Activated CD8-positive, alpha-beta memory T cell treated with anti-CD3 and anti-CD28 coated beads for 1 hour (primary cell): Measurements from ENCODE around the gene DAPK3.
A peak's percentile ranks its signal among the peaks of the same experiment; 100 is the strongest.
"Not testable (repeated sequence)": the region's sequence is repeated elsewhere in the genome, so short reads cannot be mapped to it uniquely, and the experiment has no call there.

ENCODE experiments used
- DNase-seq, 2 donors: peaks; one replicate each; pipeline ENCODE4 v3.0.0-alpha.2; 2020; ENCODE audit warnings: low read depth in 1 of 2; ENCODE audit errors: extremely low read depth in 1 of 2

The DAPK3 gene

DNA sequence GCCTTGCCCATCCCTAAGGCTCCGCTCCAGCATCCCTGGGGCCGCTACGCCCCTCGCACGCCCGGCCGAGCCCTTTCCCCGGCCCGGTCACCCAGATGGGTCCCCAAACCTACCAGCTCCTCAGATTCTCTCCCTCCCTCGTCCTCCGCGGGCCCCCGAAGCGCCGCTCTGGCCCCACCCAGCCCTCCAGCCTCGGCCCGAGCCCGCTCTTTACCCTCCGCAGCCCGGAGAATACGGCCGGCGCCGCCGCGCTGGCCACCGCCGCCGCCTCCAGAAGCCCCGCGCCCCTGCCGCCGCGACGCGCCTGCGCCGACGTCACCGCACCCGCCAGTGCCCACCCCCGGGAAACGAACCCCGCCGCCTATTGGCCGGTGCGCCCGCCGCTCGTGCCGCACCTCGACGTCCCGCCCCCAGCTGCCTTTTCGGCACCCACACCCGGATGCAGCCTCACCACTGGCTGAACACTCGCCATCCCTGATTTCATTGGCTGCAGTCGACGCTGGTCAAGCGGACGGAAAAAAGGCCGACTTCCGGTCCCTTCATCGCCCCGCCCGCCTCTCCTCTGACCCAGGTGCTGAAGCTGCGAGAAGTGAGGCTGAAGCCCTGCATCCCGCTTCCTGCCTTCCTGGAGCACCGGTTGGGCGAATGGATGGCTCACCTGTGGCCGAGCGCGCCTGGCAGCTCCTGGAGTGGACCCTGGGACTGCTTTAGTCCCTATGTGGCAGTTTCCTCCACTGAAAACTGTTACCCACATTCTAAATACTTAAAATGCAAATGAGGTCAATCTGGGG, at the start of gene DAPK3:
TSS of gene DAPK3 (minus strand) at position 292 of the 791 bp plus-strand sequence. CDS start 1,364 bp downstream, outside the sequence.
- peak; percentile 75 to 90 for DNase-seq

DNA sequence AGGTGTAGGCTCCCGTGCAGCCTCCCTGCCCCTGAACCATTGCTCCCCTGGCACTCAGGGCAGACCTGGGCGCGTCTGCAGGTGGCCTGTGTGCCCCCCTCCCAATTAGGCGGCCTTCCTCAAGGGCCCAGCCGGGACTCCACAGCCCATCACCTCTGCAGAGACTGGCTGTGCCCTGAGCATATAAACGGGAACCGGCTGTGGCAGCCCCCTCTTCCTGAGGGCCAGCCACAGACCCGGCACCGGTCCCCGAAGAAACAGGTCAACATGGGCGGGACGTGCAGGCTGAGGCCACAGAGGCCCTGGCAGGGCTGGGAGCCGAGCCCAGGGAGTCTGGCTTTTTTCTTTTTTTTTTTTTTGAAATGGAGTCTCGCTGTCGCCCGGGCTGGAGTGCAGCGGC, 48.7 kb upstream of the DAPK3 start:
- no peak for DNase-seq

DNA sequence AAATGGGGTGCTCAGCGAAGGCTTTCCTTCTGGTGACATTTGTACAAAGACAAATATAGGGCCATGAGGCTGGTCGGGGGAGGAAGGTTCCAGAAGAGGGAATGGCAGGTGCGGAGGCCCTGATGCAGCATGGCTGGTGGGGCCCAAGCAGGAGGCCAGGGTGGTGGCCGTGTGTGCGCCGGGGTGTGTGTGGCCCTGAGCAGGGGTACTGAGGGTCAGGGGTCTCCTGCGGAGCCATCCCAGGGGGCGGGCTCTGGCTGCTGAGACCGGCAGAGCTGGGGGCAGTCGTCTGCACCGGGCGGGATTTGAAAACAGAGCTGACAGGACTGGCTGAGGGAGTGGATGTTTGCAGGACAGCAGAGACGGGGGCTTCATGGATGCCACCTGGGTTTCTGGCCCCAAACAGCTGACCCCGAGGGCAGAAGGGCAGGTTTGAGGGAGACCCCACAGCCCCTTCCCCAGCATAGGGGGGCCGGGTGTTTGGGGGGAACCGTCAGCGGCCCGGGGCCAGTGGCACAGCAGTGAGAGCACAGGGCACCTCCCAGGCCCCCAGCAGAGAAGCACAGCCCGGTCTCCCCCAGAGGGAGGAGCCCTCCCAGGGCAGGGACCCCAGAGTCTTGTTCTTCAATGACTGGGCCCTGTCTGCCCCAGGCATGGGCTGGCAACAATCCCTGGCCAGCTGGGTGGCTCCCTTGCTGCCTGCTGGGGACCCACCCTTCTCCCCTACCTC, 48.0 kb upstream of the DAPK3 start:
- no peak for DNase-seq

DNA sequence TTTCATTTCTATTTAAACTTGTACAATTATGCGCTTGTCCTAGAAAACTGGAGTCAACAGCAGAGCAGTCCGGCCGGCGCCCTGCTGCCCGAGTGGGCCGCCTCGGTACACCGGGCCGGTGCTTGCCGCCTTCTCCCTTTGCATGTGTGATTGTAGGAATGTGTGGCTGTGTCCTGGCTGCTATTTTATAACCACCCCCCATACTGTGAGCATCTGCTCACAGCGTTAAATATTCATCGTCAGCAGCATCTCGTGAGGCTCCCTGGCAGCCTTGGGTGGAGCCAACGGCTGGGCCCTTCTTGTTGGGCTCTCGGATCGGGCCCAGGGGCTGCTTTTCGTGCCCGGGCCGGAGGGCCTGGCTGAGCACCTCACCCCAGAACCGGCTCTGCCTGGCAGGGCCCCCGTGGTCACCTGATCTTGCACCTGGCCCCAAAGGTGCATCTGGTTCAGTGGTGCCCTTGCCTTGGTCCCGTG, 47.3 kb upstream of the DAPK3 start:
- DNase-seq: no peak

DNA sequence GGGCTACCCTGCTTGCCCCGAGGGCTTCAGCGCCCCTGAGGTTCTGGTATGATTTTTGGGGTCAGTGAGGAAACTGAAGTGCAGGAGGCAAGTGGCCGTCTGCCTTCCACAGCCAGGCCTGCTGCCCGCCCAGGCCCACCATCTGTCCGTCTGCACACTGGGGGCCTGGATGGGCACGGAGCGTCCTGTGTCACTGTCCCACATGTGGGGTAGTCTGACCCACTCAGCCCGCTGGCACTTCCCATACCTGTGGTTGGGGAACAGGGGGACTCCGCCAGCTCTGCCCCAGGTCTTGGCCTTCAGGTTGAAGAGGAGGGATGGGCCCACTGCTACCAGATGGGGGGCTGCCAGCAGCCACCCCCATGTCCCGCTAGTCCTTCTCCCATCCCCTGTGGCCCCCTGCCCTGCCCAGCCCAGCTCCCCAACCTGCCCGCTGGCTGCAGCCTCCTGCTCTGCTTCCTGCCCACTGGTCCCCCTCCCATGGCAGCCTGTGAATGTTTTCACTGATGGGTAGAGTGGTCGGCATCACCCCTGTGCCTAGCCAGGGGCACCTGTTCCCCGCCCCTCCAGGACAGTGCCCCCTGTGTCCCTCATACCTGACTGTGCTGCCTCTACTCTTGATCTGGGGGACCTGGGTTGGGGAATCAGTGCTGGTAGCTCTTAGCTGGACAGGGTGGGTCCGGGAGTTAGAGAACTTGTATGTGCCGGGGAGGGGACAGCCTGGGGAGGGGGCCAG, 46.2 kb upstream of the DAPK3 start:
- no peak for DNase-seq

DNA sequence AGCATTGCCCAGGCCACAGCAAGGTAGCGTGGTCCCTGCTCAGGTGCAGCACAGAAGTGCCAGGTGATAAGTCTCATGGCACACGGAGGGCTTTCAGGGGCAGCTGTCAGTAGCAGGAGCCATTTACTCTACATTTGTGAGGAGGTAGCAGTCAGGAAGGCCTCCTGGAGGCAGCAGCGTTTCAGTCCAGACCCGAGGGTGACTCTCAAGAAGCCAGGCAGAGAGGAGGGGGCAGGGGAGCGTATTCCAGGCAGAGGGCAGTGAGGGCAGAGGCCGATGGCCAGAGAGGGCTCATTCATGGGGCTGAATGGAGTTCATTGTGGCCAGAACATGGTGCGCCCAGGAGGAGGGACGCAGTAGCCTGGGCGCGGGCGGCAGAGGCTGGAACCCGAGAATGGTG, 45.6 kb upstream of the DAPK3 start:
- no peak for DNase-seq

DNA sequence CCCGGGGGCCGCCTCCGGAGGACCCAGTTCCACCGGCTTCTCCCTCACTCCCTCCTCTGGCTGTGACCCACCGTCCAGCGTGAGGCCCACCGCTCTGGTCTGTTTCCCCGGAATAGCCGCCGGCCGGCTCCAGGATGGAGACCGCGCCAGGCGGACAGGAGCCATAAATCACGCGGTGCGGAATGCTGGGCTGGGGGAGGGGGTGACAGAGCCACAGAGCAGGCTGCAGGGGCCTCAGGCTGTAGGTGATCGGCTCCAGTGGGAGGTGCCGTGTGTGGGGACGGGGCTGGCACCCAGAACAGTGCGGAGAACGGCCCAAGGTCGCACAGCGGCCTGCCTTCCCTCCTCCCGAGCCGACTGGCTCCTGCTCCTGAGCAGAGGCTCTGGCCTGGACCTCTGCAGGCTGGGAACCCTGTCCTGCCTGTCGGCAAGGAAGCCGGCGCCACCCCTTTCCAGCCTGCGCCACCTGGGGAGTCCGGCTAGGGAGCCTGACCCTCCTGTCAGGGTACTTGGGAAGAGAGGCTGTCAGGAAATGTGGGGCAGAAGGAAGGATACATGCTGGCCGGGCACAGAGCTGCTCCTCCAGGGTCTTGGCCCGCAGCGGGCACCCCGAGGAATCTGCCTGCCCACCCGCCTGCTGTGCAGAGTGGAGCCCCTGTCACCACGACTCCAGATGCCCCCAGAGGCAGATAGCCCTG, 45.0 kb upstream of the DAPK3 start:
- no peak for DNase-seq

DNA sequence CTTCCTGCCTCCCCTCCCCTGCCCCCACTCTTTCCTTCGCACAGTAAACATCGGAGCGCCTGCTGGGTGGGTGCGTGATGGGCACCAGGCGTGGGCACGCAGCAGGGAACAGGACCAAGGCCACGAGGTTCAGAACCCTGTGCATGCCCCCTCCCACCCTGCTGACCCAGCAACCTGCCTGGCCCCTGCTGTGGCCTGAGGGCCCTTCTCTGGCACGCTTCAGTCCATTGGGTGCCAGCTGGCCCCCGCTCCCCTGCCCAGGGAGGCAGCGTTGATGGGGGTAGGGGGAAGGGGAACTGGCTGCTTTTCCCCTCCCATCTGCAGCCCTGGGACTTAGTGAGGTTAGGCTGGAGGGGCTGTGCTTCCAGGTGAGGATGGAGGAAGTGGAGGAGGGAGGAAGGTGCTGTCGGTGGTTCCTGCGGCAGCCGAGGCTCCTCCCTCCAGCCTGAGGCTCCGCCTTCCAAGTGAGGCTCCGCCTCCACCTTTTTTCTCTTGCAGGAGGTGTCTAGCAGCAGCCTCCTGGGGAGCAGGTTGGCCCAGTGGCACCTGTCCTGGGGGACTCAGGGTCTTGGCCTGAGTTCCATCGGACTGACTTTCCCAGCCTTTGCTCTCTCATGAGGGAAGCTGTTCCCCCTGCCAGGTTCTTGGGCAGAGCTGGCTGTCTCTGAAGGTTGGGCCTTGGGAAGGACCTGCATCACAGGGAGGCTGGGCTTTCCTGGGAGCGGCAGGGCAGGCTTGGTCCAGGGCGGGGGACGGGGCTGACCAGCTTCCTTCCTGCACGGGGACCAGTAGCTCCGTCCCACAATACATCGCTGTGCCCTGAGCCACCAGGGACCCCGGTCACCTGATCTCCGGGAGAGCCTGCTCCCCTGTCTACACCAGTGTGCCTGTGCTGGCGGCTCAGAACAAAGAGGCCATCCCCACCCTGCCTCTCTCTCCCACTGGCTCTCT, 43.9 kb upstream of the DAPK3 start:
- DNase-seq: no peak

DNA sequence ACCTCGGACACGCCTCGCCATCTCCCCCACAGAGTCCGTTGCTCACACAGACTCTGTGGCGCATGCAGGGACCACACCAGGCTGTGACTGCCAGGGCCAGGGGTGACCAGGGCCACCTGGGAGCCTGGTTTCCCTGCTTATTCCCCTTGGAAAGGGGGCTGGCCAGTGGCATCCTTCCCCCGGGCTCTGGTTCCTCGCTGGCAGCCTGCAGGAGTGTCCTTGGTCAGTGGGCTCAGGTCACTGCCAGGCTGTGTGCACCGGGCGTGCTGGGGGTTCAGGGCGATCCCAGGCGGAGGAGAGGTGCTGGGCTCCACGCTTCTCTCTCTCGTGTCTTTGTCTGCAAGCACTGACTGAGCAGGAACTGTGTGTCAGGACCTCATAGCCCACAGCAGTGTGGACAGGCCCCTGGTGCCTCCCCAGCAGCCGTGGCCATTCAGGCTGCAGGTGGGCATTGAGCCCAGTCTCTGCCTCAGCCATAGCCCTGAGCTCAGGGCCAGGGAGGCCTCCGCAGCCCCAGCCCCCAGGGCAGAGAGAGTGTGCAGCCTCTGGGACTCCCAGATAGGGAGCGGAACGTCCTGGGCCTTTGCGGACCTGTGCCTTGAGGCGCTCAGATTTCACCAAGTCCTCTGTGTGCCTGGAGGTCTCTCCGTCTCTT, 43.1 kb upstream of the DAPK3 start:
- no peak for DNase-seq

DNA sequence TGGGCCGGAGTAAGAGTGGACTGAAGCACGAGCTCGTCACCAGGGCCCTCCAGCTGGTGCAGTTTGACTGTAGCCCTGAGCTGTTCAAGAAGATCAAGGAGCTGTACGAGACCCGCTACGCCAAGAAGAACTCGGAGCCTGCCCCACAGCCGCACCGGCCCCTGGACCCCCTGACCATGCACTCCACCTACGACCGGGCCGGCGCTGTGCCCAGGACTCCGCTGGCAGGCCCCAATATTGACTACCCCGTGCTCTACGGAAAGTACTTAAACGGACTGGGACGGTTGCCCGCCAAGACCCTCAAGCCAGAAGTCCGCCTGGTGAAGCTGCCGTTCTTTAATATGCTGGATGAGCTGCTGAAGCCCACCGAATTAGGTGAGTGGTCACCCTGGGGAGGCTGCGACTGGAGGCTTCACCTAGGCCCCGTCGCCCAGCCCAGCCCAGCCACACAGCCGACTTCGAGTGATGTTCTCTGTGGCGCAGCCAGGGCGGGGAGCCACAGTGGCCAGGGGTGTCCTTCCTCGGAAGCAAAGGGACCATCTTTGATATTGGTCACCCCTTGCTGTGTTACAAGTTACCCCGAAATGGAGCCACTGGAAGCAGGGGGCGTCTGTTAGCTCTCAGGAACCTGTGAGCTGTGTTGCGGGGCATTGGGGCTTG, 42.2 kb upstream of the DAPK3 start:
- no peak for DNase-seq

DNA sequence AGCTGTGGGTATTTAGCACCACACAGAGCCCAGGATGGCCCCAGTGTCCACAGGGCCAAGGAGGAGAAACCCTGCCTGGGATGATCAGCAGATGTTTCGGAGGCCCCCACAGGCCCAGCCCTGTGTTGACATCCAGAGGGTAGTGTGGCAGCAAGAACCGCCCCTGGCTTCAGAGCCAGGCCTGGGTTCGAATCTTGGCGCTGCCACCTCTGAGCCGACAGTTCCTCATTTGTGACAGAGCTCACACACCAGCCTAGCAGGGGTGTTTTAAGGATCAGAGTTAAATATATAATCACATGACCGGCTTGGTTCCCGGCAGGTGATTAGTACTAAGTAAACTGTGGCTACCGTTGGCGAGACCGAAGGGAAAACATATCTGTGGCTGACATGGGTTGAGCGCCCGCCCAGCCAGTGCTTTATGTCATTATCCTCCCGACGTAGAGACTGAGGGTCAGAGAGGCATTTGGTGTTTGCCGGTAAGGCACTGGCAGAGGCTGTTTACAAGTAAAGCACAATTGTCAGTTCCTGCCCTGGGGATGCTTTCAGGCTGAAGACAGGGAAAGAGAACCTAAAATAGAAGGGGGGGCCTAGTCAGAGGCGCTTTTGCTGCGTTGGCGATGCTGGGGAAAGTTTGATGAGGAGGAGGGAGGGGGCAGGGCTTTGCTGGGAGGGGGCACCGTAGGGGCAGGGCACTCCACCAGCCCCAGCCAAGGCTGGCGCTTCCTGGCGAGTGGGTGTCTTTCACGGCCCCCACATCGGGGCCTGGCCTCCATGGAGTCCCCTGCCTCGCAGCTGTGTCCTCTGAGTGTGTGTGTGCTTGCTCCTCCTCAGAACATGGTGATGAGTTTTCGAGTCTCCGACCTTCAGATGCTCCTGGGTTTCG, 41.4 kb upstream of the DAPK3 start:
- no peak for DNase-seq

DNA sequence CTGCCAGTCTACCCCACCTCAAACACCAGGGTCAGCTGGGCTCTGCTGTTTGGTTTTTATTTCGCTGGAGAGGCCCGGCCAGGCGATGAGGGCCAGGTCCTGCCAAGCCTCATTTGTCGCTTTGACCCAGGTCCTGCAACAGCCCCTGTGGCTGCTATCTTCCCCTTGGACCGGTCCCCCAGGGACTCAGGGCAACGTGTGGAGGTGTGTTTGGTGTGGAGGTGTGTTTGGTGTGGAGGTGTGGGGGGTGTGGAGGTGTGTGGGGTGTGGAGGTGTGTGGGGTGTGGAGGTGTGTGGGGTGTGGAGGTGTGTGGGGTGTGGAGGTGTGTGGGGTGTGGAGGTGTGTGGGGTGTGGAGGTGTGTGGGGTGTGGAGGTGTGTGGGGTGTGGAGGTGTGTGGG, 40.5 kb upstream of the DAPK3 start:
- DNase-seq: not testable (repeated sequence)

DNA sequence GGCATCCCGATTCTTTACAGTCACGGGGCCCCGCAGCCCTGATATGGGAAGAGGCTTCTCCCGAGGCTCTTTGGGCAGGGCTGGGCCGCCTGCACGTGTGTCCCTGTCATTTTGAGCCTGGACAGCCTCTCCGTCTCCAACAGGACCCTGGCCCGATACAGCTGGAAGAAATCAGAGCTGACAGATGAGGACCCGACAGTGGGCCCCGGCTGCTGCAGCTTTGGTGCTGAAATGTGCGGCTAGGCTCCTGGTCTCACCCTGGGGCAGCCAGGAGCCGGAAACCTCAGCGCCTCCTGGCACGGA, 39.9 kb upstream of the DAPK3 start:
- no peak for DNase-seq

DNA sequence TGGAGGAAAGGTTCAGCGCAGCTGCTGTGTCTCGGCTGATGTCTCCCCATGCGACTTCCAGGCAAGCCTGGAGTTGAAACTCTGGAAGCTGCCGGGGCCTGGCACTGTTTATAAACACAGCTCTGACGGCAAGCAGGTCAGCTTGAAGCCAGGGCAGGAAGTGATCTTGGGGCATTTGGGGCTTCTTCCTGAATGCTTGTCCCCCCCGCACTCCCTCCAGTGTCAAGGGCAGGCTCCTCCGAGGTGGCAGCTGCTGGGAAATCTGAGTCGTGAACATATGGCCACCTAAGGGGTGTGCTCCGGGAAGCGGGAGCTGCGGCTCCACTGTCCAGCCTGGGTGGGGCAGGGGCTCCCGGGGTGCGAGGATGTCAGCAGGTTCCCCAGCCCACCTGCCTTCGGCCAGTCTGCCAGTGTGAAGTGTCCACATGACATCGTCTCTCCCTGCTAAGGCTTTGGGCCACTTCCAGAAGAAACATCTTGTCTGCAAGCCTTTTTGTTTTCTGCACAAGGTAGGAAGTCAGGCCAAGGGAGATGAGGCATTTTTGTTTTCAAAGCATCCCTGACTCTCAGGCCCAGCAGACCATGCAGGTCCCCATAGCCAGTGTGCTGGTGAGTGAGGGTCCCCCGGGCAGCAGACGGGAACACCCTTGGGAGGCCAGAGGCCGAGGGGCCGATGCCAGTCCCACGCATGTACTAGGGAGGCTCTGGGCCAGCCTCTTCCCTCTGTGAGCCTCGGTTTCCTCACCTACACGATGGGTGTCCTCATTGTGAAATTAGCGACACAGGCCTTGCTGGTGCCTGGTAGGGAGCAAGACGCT, 39.3 kb upstream of the DAPK3 start:
- DNase-seq: no peak

DNA sequence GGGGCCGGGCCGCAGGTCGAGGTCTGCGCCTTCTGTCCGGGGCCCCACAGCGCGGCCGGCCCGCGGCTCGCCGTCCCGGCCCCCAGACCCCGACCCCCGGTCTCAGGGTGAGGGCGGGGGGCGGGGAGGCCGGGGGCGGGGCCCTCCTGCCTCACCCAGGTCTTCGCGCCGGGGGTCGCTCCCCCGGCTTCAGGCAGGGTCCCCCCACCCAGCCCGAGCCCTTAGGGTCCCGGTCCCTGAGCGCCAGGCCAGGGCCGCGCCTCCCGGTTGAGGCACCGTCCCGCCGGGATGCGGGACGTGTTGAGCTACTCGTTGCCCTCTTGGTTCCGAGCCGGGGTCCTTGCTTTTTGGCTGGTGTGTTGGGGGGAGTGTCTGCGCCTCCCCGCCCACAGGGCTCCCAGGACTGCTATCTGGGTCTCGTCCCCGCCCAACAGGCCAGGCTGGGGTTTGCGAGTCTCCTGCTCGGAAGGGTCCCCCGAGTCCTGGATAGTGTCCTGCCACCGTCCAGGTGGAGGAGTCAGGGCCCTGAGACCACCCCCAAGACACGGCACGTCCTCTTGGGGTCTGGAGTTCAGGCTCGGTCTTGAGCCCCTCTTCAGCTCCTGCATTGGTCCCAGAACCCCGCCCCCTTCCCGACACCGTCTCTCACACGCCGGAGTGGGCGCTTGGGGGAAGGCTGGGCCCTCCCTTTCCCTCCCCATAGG, 37.1 kb upstream of the DAPK3 start:
- no peak for DNase-seq

DNA sequence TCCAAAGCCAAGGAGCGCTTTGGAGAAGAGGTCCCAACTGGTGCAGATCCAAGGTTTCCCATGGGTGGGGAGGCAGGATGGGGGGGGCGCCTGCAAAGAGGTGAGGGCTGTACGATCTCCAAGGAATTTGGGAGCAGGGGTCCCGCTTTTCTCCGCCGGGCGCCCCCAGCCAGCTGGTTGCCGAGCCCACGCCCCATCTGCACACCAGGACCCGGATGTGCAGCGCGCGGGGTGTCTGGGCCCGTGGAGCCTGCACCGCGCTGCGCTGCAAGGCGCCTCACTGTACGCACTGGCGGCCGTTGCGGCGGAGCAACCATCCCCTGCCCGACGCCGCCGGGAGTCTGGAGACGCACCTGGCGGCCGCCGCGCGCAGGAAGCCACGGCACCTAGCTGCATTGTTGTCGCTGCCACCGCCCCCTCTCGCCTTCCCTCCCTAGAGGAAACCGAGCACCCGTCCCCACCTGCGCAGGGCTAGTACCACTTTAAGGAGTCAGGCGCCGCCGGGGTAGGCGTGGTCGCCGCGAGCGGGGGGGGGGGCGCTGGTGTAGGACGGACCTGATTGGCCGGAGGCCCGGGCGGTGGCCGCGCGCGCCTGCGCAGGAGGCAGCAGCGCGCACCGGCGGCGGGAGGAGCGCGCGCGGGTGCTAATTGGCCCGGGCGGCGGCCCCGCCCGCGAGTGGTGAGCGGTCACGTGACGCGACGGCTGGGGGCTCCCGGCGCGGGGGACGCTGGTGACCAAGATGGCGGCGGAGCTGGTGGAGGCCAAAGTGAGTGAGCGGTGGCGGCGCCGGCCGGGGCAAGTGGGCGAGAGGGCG, 36.3 kb upstream of the DAPK3 start, which contains the start of gene PIAS4:
TSS of gene PIAS4 (plus strand) at position 716 of the 815 bp plus-strand sequence. CDS start at position 741, 25 bp downstream.
- peak; percentile 87 to 91 for DNase-seq
